Gastrocnemius medialis (tissue), 4 donors: ENCODE results near the gene TMEM255B. TPM values are rescaled to one million over a fixed set of nuclear protein-coding genes. Genes with fewer than 3 reads are reported as not detected.
"Not testable (repeated sequence)": the region's sequence is repeated elsewhere in the genome, so short reads cannot be mapped to it uniquely, and the experiment has no call there.

Experiments used
- ATAC-seq, 2 donors: fragments of 150-250 bp; one replicate each; pipeline ENCODE4 v1.9.1; 2016
- DNase-seq, 2 donors: peaks; one replicate each; pipeline ENCODE4 v3.0.0-alpha.2; 2019
- H3K27ac ChIP-seq, 4 donors: fragments of 200-600 bp; sonication (generic); 1 replicate in 1 of 4; 2 replicates in 3 of 4; pipeline ENCODE4 v1.5.1; 2016 to 2018; ENCODE audit warnings: mild to moderate bottlenecking in 2 of 4, moderate library complexity in 1 of 4
- H3K27me3 ChIP-seq, 3 donors: fragments of 200-600 bp; sonication (generic) in 2 of 3; 1 replicate in 1 of 3; 2 replicates in 2 of 3; pipeline versions ENCODE4 v1.5.1 to v1.6.0; 2016 to 2019; ENCODE audit warnings: mild to moderate bottlenecking in 1 of 3, moderate library complexity in 1 of 3
- H3K36me3 ChIP-seq, 2 donors: fragments of 200-600 bp; sonication (generic) in 1 of 2; one replicate each; pipeline ENCODE4 v1.5.1; 2017 to 2018
- H3K4me1 ChIP-seq, 2 donors: fragments of 200-600 bp; sonication (generic) in 1 of 2; one replicate each; pipeline ENCODE4 v1.5.1; 2016 to 2017; ENCODE audit warnings: mild to moderate bottlenecking in 2 of 2
- H3K4me3 ChIP-seq, 4 donors: fragments of 200-600 bp; sonication (generic) in 3 of 4; 1 replicate in 1 of 4; 2 replicates in 3 of 4; pipeline ENCODE4 v1.5.1; 2016 to 2019; ENCODE audit warnings: mild to moderate bottlenecking in 2 of 4
- H3K9me3 ChIP-seq, 3 donors: fragments of 200-600 bp; sonication (generic) in 2 of 3; 1 replicate in 1 of 3; 2 replicates in 2 of 3; pipeline ENCODE4 v1.5.1; 2016 to 2019
- CTCF ChIP-seq, 5 experiments: fragments of 450-650 bp in 3 of 5; fragments of 200-600 bp in 2 of 5; sonication (generic) in 2 of 5; IDR thresholded peaks in 4 of 5; conservative IDR thresholded peaks in 1 of 5; 1 replicate in 4 of 5; 2 replicates in 1 of 5; pipeline ENCODE4 v1.5.1; 2016 to 2019; ENCODE audit warnings: antibody characterized with exemption in 5 of 5, mild to moderate bottlenecking in 3 of 5, moderate library complexity in 3 of 5
- POLR2A ChIP-seq, 2 donors: fragments of 450-650 bp; IDR thresholded peaks; one replicate each; pipeline ENCODE4 v1.6.1; 2017; ENCODE audit warnings: antibody characterized with exemption in 2 of 2, mild to moderate bottlenecking in 2 of 2, moderate library complexity in 2 of 2
- in situ Hi-C, 4 donors: fragments of 200-750 bp; cut with MboI; loops; one replicate each; pipeline versions ENCODE4 v1.15.0 to v1.8.0; 2017; ENCODE audit warnings: low sequenced_read_pairs in 4 of 4
- intact Hi-C: fragments of 100-400 bp; cut with DNase I; formaldehyde crosslinking; loops from one replicate; pipeline ENCODE4 v1.15.1; 2023; ENCODE audit warnings: low total_unique reads
- total RNA-seq, 4 donors: library from RNA; depleted of rRNA; stranded (reverse); fragments of >200 nt; gene quantifications; one replicate each; pipeline versions ENCODE4 v1.1.0 to v1.2.3, GENCODE V29; 2016

TMEM255B gene
- total RNA-seq, 4 donors from 2014 or later: 0.36 to 1.8 (median 0.59) TPM

GRCh38 chr13:113827021-113827420 is 68.0 kb downstream of the TMEM255B start:
- H3K36me3 ChIP-seq: peaks cover 0 to 33% of the 10 kb centered on the region in 2 donors
- ATAC-seq: no peak
- DNase-seq: no peak
- in situ Hi-C loops (loop anchor here in 1 of 4 donors (10.0 kb wide), 1 partner anchor 98 kb away; no protein-coding TSS in a partner anchor), intact Hi-C loops (loop anchor here (10.0 kb wide), 1 partner anchor 412 kb away; no protein-coding TSS in a partner anchor)
- no peak overlapping the region for H3K27ac ChIP-seq
- H3K4me1 ChIP-seq: peaks cover under 1 to 4% of the 10 kb centered on the region in 2 donors
- H3K27me3 ChIP-seq: no peaks in the 10 kb centered on the region
- H3K4me3 ChIP-seq: no peak overlapping the region
- TF ChIP-seq CTCF (IDR thresholded peaks at IDR 0.05 in 4 of 5, conservative IDR thresholded peaks at IDR 0.05 in 1 of 5): no peak
- no peak for TF ChIP-seq POLR2A (IDR thresholded peaks at IDR 0.05)
- H3K9me3 ChIP-seq: no peaks in the 10 kb centered on the region

- Histone ChIP-seq H3K27me3 (no peaks in the 10 kb centered on the region), H3K36me3 (peaks cover 0 to 39% of the 10 kb centered on the region in 2 donors), H3K27ac (no peak overlapping the region), H3K9me3 (no peaks in the 10 kb centered on the region), H3K4me3 (no peak overlapping the region), H3K4me1 (no peaks in the 10 kb centered on the region)
- no peak for DNase-seq
- TF ChIP-seq POLR2A (IDR thresholded peaks at IDR 0.05) (no peak), CTCF (IDR thresholded peaks at IDR 0.05 in 4 of 5, conservative IDR thresholded peaks at IDR 0.05 in 1 of 5) (no peak)
- in situ Hi-C loops: loop anchor here in 1 of 4 donors (10.0 kb wide), 1 partner anchor 96 kb away; no protein-coding TSS in a partner anchor
- ATAC-seq: no peak
- intact Hi-C loops: loop anchor here (10.0 kb wide), 1 partner anchor 414 kb away; no protein-coding TSS in a partner anchor
Measured at GRCh38 chr13:113828282-113828825, 69.3 kb downstream of the TMEM255B start.

- DNase-seq, H3K27ac ChIP-seq, H3K27me3 ChIP-seq, ATAC-seq, H3K4me1 ChIP-seq, H3K9me3 ChIP-seq, H3K4me3 ChIP-seq, in situ Hi-C loops: not testable (repeated sequence)
- H3K36me3 ChIP-seq: peaks cover 0 to 54% of the 10 kb centered on the region in 2 donors
- intact Hi-C loops: loop anchor here (10.0 kb wide), 1 partner anchor 304 kb away; the partner anchor contains the start of gene RASA3
Measured at GRCh38 chr13:113830426-113830950, 71.5 kb downstream of the TMEM255B start.

DNA sequence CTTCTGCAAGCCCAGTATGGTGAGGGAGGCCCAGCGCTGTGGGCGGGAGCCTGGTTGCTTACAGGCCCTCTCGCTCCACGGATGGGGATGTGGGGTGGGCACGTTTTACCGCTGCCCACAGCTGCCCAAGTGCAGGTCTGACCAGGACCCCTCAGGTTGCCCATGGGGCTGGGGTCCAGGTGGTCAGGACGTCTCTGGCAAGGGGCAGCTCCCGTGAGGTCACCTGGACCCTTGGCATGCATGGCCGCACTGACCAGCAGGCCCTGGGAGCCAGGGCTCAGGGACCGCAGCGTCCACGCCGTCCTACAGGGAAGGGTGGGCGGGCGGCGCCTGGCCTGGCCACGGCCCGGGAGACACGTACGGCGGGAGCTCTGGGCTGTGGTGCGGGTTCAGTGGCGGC is 72.0 kb downstream of the TMEM255B start:
- no peak for DNase-seq
- intact Hi-C loops (loop anchor here (10.0 kb wide), 1 partner anchor 304 kb away; the partner anchor contains the start of gene RASA3), in situ Hi-C loops (no loop called here)
- Histone ChIP-seq H3K4me3 (no peak overlapping the region), H3K4me1 (no peaks in the 10 kb centered on the region), H3K27ac (no peak overlapping the region), H3K9me3 (no peaks in the 10 kb centered on the region), H3K27me3 (no peaks in the 10 kb centered on the region), H3K36me3 (peaks cover 0 to 54% of the 10 kb centered on the region in 2 donors)
- TF ChIP-seq POLR2A (IDR thresholded peaks at IDR 0.05) (no peak), CTCF (IDR thresholded peaks at IDR 0.05 in 4 of 5, conservative IDR thresholded peaks at IDR 0.05 in 1 of 5) (no peak)
- no peak for ATAC-seq

- in situ Hi-C loops (no loop called here), intact Hi-C loops (loop anchor here (10.0 kb wide), 1 partner anchor 303 kb away; the partner anchor contains the start of gene RASA3)
- Histone ChIP-seq H3K4me1 (peaks cover 5% of the 10 kb centered on the region in 2 donors), H3K27ac (peak overlapping the region in 3 of 4 donors; percentile 27 to 60 (median 33)), H3K36me3 (peaks cover 0 to 47% of the 10 kb centered on the region in 2 donors), H3K27me3 (no peaks in the 10 kb centered on the region), H3K9me3 (no peaks in the 10 kb centered on the region), H3K4me3 (no peak overlapping the region)
- ATAC-seq (peak; percentile 45 to 55), DNase-seq (peak in 1 of 2 donors; percentile 46)
- TF ChIP-seq POLR2A (IDR thresholded peaks at IDR 0.05) (no peak), CTCF (IDR thresholded peaks at IDR 0.05 in 4 of 5, conservative IDR thresholded peaks at IDR 0.05 in 1 of 5) (no peak)
Measured at GRCh38 chr13:113832205-113832604, 73.2 kb downstream of the TMEM255B start.
